Ovary (tissue), 3 donors: ENCODE results near the gene VPS26C.

ENCODE experiments used
- POLR2A ChIP-seq: fragments of 450-650 bp; IDR thresholded peaks from one replicate; pipeline ENCODE4 v1.6.1; 2017; ENCODE audit warnings: antibody characterized with exemption, mild to moderate bottlenecking, moderate library complexity
- TF ChIP-seq, protein P1 (sequence below), 3 donors: fragments of 450-650 bp in 2 of 3; fragments of 200-600 bp in 1 of 3; IDR thresholded peaks; one replicate each; pipeline versions ENCODE4 v1.5.1 to v1.8.0; 2016 to 2022; ENCODE audit warnings: antibody characterized with exemption in 3 of 3, mild to moderate bottlenecking in 1 of 3
- donor health status: DM: no; HTN: no; CAD: no.

DNA sequence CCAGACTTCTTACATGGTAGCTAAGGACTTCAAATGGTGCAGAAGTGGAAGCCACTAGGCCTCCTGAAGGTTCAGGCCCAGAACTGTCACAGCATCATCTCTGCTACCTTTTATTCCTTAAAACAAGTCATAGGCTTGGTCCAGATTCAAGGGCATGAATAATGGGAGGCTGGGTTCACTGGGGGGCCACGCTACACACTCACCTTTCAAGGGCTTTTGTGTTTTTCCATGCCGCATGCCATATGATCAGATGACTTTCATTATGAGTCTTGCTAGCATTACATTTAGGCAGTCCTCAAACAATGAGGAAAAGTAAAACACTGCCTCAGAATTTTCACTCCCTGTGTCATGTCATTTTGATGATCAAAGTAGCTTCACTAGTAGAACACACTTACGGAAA lies 83.4 kb downstream of the VPS26C start:
- TF ChIP-seq, protein P1, sequence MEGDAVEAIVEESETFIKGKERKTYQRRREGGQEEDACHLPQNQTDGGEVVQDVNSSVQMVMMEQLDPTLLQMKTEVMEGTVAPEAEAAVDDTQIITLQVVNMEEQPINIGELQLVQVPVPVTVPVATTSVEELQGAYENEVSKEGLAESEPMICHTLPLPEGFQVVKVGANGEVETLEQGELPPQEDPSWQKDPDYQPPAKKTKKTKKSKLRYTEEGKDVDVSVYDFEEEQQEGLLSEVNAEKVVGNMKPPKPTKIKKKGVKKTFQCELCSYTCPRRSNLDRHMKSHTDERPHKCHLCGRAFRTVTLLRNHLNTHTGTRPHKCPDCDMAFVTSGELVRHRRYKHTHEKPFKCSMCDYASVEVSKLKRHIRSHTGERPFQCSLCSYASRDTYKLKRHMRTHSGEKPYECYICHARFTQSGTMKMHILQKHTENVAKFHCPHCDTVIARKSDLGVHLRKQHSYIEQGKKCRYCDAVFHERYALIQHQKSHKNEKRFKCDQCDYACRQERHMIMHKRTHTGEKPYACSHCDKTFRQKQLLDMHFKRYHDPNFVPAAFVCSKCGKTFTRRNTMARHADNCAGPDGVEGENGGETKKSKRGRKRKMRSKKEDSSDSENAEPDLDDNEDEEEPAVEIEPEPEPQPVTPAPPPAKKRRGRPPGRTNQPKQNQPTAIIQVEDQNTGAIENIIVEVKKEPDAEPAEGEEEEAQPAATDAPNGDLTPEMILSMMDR (IDR thresholded peaks at IDR 0.05) = no peak
- TF ChIP-seq POLR2A = no peak
